UCSD-AML1 (cell line): ENCODE data around the gene MYBPC3.
"Not testable (repeated sequence)": the region's sequence is repeated elsewhere in the genome, so short reads cannot be mapped to it uniquely, and the experiment has no call there.

ENCODE experiments used
- DNase-seq: peaks from one replicate; lab custom pipeline; 2025; ENCODE audit not compliant: unreplicated experiment; lab: John Stamatoyannopoulos, UW

The MYBPC3 gene

GRCh38 chr11:47338396-47339241, 13.9 kb downstream of the MYBPC3 start:
- no peak for DNase-seq

- no peak for DNase-seq
These were observed 15.1 kb downstream of the MYBPC3 start for GRCh38 chr11:47337229-47337924.

- DNase-seq: no peak
These were observed 15.9 kb downstream of the MYBPC3 start for GRCh38 chr11:47336595-47336994.

GRCh38 chr11:47335733-47336132, 16.8 kb downstream of the MYBPC3 start:
- DNase-seq: no peak

- DNase-seq: not testable (repeated sequence)
These were observed 17.6 kb downstream of the MYBPC3 start for GRCh38 chr11:47334699-47335411.

GRCh38 chr11:47333886-47334443, 18.5 kb downstream of the MYBPC3 start:
- no peak for DNase-seq

- no peak for DNase-seq
These were observed 19.0 kb downstream of the MYBPC3 start for GRCh38 chr11:47333526-47333845.

DNA sequence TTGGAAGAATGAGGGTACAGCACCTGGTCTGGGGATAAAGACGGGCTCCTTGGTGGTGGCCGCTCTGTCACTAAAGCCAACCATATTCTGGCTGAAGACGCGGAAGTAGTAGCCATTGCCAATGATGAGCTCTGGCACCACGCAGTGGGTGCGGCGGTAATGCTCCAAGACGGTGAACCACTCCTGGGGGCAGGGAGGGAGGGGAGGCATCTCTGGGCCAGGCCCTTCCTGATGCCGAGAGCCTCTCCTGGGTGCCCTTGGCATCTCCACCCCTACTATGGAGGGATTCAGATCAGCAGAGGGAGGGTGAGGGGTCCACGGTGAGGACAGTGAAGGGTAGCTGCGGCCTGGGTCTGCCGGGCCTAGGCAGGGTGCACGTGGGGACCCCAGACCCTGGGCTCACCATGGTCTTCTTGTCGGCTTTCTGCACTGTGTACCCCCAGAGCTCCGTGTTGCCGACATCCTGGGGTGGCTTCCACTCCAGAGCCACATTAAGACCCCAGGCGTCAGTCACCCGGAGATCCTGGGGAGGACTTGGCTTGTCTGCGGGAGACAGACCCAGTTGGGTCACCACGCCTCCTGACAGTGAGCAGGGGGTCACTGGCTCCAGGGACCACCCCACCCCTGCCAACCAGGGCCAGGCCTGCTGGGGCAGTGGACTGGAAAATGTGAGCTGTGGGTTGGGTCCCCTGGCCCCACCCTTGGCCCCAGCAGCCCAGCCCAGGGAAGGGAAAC, 19.5 kb downstream of the MYBPC3 start:
- DNase-seq: no peak

DNA sequence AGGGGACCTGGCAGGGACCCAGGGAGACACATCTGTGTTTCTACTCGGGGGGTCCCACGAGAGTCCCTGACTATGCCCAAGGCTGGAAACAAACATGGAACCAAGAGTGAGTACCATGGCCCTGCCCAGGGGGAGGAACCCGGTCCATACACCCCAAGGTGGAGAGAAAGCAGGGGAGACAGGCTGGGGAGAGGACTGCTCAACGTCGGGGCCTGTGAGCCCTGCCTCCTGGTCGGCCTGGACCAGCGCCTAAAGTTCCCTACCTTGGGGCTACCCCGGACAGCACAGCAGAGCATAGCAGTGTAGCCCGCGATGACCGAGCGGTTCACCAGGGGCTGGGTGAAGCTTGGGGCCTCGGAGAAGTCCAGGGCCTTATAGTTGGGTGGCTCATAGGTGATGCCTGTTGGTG, 20.2 kb downstream of the MYBPC3 start:
- DNase-seq: no peak

GRCh38 chr11:47331454-47332302, 20.8 kb downstream of the MYBPC3 start:
- no peak for DNase-seq

- no peak for DNase-seq
These were observed 22.2 kb downstream of the MYBPC3 start for GRCh38 chr11:47329987-47330931.

GRCh38 chr11:47329431-47329986, 23.0 kb downstream of the MYBPC3 start:
- DNase-seq: no peak

DNA sequence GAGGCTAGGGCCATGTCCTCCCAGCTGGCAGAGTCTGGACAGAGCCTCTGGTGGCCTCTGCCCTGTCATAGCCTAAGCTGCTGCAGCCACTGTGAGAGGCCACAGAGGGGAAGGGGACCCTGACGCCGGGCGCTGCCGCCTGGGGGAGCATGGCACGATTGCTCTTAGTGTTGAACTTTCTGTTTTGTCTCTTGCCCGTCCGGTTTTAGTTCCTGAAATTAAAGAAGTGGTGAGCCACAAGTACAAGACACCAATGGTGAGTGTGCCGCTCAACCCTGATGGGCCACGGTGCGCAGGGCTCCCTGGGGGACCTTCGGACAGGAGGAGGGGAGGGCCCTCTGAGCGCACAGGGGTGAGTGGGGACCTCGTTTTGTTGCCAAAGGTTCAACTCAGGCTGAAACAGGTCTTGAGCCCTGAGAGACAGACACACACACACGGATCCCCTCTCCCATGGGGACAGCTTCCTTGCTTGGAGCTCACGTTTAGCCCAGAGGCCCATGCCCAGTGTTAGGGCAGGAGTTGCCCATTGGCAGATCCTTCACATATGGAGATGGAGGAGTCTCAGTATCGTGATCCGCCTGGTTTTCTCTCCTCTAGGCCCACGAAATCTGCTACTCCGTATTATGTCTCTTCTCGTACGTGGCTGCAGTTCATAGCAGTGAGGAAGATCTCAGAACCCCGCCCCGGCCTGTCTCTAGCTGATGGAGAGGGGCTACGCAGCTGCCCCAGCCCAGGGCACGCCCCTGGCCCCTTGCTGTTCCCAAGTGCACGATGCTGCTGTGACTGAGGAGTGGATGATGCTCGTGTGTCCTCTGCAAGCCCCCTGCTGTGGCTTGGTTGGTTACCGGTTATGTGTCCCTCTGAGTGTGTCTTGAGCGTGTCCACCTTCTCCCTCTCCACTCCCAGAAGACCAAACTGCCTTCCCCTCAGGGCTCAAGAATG, 23.8 kb downstream of the MYBPC3 start:
- no peak for DNase-seq

GRCh38 chr11:47327949-47328348, 24.6 kb downstream of the MYBPC3 start:
- DNase-seq: no peak

GRCh38 chr11:47327025-47327424, 25.5 kb downstream of the MYBPC3 start:
- DNase-seq: no peak

DNA sequence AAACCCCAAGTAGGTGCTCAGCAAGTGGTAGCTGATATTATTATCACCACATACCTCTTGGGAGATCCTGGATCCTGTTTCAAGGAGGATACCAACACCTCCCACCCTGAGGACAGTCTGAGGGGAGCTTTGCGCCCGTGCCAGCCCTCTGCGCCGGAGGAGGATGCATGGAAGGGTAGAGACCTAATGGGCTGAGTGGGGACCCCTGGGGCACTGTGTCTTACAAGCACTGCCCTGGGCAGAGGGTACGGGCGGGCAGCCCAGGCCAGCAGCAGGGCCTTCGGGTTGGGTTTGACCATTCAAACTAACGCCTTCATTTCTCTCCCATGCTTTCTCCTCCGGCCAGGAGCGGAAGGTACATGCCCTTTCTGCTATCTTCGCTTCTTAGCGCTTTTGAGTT, 26.3 kb downstream of the MYBPC3 start:
- no peak for DNase-seq

- no peak for DNase-seq
These were observed 27.0 kb downstream of the MYBPC3 start for GRCh38 chr11:47325271-47326041.
